K562 (cell line): Measurements from ENCODE around the gene CACNA2D2.

ENCODE experiments used
- KAT7 ChIP-seq: sonication (generic); formaldehyde crosslinking; IDR thresholded peaks from 2 replicates; pipeline ENCODE4 v1.8.0; 2022; ENCODE audit warnings: missing genetic modification reagents, mild to moderate bottlenecking, borderline replicate concordance
- POLR2AphosphoS2 ChIP-seq: IDR thresholded peaks from 2 replicates; pipeline ENCODE4 v1.6.1; 2012; ENCODE audit warnings: low read length, improper control_type of control experiment
- RAD21 ChIP-seq, 2 experiments: fragments of 250-450 bp in 1 of 2; fragments of 450-650 bp in 1 of 2; sonication (Bioruptor Pico) in 1 of 2; formaldehyde crosslinking in 1 of 2; IDR thresholded peaks in 1 of 2; conservative IDR thresholded peaks in 1 of 2; 2 replicates each; pipeline versions ENCODE4 v1.4.0 to v1.8.0; 2020 to 2022; ENCODE audit warnings: mild to moderate bottlenecking in 2 of 2, moderate library complexity in 1 of 2
- REST ChIP-seq, 2 experiments: fragments of 450-650 bp; formaldehyde crosslinking in 1 of 2; IDR thresholded peaks; 2 replicates each; pipeline versions ENCODE4 v1.4.0 to v1.6.1; 2014 to 2020; ENCODE audit warnings: mild to moderate bottlenecking in 2 of 2, borderline replicate concordance in 1 of 2, low read depth in 1 of 2
- SIN3B ChIP-seq: fragments of 450-650 bp; IDR thresholded peaks from 2 replicates; pipeline ENCODE4 v1.6.1; 2017; ENCODE audit warnings: low read depth, mild to moderate bottlenecking, moderate library complexity
- TAF1 ChIP-seq: IDR thresholded peaks from 2 replicates; pipeline ENCODE4 v1.6.1; 2011; ENCODE audit warnings: mild to moderate bottlenecking, low read length, moderate library complexity; ENCODE audit not compliant: insufficient read depth, control insufficient read depth, severe bottlenecking; ENCODE audit errors: extremely low read depth
- TOE1 ChIP-seq, 2 experiments: fragments of 450-650 bp in 1 of 2; sonication (generic) in 1 of 2; formaldehyde crosslinking in 1 of 2; IDR thresholded peaks; 2 replicates each; pipeline versions ENCODE4 v1.7.1 to v1.8.0; 2016 to 2022; ENCODE audit warnings: borderline replicate concordance in 2 of 2, mild to moderate bottlenecking in 2 of 2, antibody characterized with exemption in 1 of 2, inconsistent platforms in 1 of 2, low read depth in 1 of 2, missing genetic modification reagents in 1 of 2, moderate library complexity in 1 of 2

GRCh38 chr3:50327129-50327528 is 176.3 kb downstream of the CACNA2D2 start:
- TF ChIP-seq RAD21 (CRISPR knock-in tag; conservative IDR thresholded peaks at IDR 0.05 in 1 of 2, IDR thresholded peaks at IDR 0.05 in 1 of 2) (no peak), REST (IDR thresholded peaks at IDR 0.05; ENCODE audit: borderline replicate concordance) (no peak), REST (CRISPR knock-in tag; IDR thresholded peaks at IDR 0.05; ENCODE audit: low read depth) (no peak), TOE1 (IDR thresholded peaks at IDR 0.05; ENCODE audit: borderline replicate concordance) (no peak), TOE1 (CRISPR knock-in tag; IDR thresholded peaks at IDR 0.05; ENCODE audit: borderline replicate concordance, low read depth) (no peak), KAT7 (CRISPR knock-in tag) (no peak), POLR2AphosphoS2 (no peak), SIN3B (no peak), TAF1 (no peak)
